Activated CD8-positive, alpha-beta memory T cell treated with anti-CD3 and anti-CD28 coated beads, Interleukin-2, amount 50 U/mL, for 48 hours (primary cell): ENCODE data around the gene UBASH3B.
A peak's percentile ranks its signal among the peaks of the same experiment; 100 is the strongest.
"Not testable (repeated sequence)": the region's sequence is repeated elsewhere in the genome, so short reads cannot be mapped to it uniquely, and the experiment has no call there.

Source experiments
- DNase-seq: peaks from one replicate; pipeline ENCODE4 v3.0.0-alpha.2; 2020

UBASH3B gene

DNA sequence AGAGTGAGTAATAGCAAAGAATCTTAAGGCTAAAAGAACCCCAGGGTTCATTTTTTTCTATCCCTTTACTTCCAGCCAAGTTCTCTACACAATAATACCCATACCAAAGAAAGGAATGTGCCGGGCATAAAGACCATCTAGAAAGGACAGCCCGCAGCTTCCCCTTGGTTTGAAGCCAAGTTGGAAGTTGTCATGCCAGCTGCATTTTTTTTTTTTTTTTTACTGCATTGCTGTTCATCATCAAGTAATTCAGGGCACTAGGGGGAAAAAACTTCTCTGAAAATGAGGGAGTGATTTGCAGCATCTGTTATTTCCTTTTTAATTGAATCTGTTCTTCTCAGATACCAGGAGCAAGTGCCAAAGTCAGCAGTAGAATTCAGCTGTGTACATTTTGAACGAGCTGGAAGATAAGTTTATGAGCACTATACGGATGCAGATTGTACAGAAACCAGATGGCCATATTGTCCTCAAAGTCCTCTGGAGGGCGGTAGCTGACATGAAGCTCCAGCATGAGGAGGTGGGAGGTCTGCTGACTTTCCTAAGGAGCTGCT is 56.4 kb downstream of the UBASH3B start:
- no peak for DNase-seq

DNA sequence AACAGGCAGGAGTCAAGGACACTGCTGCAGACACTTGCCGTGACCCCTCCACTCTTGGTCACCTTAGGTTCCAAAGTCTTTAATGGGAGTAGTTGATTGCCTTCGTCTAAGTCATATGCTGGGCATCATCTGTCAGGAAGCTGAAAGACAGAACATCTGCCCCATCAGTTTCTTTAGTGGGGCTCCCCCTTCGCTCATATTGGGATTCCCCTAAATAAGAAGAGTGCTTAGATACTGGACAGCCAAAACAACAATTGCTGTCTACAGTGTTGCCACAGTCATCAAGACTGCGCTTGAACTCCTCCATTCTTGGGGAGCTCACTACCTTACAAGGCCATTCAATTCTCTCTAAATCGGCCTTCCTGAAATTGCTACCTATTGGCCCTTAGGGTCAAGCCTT is 58.5 kb downstream of the UBASH3B start:
- DNase-seq = no peak

DNA sequence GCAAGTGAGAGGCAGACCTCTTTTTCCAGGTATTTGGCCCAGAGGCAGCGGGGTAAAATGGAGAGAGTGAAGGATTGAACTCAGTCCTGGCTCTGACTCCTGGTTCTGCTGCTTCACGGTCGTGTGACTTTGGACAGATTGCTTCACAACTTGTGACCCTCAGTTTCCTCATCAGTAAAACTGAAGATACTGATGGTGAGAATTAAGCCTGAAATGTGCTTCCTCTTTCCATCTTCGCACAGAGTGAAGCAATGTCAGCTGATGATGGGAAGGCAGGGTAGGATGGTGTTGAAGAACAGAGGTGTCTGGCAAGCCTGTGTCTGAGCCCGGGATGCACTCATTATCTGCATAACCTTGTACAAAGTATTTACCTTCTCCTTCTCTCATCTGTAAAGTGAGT is 59.0 kb downstream of the UBASH3B start:
- DNase-seq = no peak

DNA sequence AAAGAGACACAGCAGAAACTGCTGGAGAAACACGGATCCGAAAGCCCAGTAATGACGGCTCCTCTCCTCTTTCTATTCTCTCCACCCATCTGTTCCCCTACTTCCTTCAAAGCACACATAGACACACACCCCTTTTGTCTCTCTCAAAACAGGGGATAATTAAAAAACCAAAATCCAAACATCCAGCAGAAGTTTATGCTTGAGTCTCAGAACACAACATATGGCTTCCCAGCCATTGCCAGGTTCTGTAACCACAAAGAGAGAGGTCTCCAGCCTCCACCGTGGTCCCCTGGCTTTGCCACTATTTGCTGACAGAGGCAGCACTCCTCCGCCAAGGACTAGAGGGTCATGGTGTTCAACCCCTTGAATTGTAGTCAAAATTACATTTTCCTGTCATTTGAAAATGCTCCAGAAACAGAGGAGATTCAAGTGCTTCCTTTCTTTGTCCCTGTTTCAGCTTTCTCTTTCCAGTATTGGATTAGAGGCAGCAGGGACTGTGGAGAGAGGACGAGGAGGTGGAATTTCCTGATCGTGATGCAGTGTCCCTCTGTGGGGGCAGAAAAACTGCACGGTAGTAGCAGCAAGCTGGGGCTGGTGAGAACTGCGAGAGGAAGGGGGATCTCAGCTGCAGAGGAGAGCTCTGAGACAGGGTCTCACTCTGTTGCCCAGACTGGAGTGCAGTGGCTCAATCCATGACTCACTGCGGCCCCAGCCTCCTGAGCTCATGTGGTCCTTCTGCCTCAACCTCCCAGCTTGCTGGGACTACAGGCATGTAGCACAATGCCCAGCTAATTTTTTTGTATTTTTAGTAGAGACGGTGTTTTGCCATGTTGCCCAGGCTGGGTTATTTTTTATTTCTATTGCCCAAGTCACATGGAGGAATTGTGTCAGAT is 60.3 kb downstream of the UBASH3B start:
- no peak for DNase-seq

DNA sequence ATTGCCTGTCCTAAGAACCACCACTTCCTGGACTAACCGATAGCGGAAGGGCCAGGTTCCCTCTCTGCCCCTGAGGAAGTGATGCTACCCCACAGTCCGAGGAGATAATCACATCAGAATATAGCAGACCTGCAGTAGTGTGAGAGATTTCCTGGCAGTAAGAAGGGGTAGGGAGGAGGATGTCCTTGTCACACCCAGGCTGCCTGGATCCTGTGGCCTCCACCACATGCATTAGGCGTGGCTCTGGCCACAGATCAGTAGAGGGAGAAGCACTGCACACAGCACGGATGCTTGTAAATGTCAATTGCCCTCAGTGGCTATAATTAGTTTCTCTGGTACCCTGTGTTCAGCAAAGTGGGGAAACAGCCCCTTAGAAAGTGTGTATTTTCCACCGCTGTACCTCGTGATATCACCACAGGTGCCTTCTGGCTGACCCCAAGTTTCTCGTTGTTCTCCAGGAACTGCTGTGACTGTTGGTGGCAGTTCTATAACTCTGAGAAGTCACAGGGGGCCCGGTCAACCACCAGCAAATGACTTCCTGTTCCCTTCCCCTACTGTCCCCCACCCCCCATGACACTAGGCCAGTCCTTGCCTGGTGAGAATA is 61.8 kb downstream of the UBASH3B start:
- DNase-seq = peak; percentile 72

DNA sequence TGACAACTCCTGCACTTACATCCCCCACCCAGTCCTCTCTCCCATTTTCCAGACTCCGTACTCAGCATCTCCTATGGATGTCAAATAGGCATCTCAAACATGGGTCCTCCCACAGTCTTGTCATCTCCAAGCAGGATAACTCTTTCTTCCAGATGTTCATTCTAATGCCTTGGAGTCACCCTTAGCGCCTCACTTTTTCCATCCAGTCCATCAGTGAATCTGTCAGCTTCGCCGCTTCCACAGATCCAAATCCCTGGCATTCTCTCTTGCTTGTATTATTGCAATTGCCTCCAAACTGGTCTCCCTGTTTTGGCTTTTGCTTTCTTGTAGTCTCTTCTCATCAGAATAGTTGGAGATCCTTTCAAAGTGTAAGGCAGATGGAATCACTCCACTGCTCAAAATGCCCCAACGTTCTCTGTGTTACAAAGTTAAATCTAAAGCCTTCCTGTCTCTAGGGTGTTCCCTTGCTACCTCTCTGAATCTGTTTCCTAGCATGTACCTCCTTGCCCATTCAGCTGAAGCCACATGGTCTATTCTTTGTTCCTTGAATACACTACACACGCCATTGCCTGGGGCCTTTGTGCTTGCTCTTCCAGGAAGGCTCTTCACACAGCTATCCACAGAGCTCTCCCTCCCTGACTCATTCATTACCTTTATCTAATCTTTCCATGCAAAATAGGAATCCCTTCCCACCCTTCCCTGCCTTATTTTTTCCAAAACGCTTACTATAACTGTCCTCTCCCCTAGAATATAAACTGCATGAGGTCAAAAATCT is 64.8 kb downstream of the UBASH3B start:
- no peak for DNase-seq

DNA sequence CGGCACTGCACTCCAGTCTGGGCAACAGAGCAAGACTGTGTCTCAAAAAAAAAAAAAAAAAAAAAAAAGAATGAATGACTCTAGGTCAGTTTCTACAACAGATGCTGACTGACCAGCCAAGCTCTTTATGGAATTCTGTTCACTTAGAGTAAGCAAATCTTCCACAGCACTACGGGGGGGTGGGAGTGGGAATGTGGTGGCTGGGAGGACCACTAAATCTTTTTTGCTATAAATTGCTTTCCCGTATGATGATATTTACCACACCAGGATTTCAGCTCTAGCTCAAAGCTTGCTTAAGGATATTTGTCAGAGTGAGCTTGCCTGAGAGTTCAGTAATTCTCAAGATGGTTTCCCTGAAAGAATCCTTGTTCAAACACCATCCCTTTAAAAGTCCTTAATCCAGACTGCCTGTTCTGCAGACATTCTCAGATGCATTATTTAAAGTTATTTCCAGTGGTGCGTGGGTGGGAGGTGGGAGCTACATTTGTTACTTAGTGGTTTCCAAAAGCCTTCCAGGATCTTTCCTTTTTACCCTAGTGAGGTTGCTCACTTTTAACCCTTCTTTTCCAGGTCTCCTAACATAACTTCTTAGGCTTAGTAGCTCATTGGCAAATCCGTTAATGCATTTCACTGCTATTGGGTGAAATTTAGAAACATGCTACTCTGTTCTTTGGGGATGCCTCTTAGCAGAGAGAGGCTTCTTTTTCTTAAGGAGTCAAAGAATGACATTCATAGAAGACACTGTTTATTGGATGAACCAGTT is 65.9 kb downstream of the UBASH3B start:
- no peak for DNase-seq

DNA sequence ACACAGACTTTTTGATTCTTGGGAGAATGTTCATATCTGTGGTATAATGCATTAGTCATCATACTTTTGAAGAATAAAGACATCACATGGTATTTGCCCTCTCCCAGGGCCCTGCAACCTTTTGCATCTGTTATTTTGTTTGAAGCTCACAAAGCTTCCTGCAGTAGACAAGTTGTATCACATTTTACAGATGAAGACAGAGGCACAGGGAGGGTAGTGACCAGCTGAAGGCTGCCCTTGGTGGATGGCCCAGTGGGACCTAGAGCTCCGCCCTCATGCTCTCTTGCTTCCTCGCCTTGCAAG is 66.4 kb downstream of the UBASH3B start:
- DNase-seq = no peak

DNA sequence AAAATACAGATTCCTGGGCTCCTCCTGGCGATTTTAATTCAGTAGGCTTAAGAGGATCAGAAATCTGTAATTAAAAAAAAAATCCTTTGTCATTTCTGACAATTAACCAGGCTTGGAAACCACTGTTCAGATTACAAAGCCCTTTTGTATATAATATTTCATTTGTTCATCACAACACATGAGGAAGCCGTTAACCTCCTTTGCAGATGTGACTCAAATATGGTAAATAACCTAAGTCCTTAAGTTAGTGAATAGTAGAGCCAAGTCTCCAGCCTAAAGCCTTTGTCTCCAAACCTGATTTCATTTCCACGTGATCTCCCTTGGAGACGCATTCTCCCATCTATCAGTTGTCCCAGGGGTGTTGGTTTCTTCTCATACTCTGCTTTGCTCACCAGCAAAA is 67.6 kb downstream of the UBASH3B start:
- no peak for DNase-seq

DNA sequence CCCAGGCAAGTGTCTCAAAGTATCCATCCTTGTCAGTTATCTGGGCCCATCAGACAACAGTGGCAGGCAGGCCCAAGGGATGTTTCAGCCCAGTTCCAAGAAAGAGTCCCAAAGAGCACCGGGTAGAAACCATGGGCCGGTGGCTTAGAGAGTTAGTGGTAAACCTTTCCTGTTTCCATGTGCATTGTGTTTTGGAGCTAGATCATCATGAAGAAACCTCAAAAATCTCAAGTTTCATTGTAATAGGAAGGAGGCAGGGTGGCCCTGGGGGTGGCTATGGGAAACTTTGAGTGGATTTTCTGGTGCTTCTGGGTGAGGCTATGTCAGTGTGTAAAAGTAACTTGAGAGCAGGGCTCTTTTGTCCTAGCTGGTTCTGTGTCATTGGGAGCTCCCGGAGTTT is 68.1 kb downstream of the UBASH3B start:
- no peak for DNase-seq

DNA sequence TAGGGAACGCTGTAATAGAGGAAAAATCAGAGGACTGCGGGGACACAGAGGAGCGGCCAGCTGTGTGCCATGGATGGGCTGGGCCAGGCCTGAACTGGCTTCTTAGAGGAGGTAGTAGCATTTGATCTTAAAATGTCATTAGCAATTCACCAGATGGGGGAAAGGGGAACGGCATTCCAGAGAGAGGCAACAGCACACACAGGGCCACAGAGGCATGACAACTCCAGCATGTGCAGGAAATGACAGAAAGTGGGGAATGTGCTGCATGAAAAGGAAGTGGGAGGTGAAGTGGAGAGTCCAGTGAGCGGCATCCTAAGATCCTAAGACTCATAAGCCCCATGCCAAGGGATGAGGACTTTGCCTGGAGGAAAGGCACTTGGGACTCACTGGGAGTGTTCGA is 69.0 kb downstream of the UBASH3B start:
- DNase-seq = no peak

DNA sequence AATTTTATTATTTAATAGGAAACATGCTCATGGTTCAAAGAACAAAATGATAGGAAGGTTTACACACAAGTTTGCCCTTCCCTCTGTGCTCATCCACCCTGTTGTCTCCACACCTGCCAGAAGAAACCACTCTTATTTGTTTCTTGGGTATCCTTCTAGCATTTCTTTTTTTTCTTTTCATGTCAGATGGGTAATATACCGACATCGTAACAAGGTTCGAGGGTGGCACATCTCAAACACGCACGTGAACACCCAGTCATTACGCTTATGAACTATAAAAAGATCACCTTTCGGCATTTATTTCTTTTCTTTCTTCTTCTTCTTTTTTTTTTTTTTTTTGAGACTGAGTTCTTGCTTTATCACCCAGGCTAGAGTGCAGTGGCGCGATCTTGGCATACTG is 70.5 kb downstream of the UBASH3B start:
- DNase-seq = no peak

DNA sequence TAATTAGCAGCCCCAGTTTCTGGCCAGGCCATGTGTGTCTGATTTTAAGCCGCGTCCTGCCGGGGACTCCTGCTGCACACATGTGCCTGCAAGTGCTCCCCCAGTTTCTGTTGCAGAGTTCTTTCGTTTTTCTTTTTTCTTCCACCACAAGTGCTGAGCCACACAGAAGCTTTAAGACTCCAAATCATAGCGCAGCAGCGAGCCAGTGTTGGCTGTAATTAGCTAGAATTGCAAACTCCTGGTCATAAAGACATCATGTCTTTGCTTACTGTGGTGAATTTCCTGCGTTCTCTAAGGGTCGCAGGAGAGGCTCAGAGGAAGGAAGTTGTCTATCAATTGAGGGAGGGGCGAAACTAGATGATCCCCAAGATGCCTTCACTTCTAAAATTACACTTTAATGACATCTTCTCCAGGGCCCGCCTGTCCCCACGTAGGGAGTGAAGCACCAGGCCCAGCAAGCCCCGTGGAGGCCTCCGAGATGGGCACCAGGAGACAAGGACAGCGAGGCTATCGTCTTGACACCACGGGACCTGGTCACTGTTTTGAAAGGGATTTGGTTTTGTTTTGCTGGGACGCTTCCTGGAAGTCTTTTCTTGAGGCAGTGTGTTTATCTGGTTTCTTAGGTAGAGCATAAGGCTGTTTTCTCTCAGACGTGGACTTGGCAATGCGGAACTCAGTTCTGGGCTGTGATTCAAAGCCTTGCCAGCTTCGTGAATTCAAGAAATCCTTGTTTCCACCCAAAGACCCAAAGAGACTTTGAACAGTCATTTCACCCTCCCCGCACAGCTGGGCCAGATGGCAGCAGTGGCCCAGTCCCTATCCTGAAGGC is 71.8 kb downstream of the UBASH3B start:
- DNase-seq = no peak

DNA sequence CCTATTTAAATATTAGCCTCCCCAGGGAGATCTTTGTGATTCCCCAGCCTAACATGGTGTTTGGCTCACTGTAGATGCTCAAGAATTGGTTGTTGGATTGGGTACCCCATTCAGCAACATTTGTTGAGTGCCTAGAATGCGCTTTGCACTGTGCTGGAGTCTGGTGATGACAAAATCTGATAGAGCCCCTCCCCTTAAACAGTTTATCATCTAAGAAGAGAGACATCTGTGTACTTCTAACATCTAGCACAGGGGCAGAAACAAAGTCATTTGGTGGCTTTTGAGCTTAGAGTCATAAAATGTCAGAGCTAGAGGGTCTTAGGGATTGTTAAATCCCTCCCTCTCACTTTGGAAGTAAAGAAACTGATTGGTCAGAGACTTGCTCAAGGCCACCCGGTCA is 73.0 kb downstream of the UBASH3B start:
- DNase-seq = no peak

DNA sequence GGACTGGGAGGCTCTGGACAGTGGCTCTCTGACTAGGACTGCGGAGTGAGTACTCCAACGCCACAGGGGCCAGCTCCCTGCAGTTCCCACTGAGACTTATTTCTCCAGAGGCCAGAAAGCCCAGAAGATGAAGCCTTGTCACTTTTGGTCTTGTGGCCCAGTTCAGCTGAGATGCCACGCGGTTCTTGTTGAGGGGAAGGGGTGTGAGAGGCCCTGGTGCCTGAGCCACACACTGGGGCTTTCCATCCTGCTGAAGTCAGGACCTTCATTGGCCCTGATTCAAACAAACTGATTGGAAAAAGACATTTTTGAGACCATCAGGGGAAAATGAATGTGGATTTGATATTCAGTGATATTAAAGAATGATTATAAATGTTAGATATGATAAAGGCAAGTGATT is 73.6 kb downstream of the UBASH3B start:
- DNase-seq = no peak

DNA sequence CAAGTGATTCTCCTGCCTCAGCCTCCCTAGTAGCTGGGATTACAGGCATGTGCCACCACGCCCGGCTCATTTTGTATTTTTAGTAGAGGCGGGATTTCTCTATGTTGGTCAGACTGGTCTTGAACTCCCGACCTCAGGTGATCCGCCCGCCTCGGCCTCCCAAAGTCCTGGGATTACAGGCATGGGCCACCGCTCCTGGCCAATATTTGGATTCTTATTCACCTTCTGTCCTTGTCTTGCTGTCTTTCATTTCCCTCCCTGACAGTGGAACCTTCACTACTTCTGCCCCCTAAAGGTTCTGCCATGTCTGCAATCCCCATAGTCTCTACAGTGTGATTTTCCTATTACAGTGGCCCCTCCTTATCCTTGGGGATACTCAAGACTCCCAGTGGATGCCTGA is 75.2 kb downstream of the UBASH3B start:
- not testable (repeated sequence) for DNase-seq

DNA sequence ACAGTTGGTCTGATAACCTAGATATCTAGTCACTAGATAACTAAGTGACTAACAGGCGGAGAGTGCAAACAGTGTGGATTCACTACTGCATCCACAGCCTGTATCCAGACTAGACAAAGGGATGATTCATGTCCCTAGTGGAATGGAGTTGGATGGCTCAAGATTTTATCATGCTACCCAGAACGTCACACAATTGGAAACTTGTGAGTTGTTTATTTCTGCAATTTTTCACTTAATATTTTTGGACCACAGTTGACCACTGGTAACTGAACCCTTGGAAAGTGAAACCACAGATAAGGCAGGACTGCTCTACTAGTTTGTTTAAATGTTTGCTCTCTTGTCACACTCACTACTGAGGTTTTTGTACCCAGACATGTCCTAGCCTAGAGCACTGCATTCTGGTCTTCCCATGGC is 76.0 kb downstream of the UBASH3B start:
- no peak for DNase-seq

DNA sequence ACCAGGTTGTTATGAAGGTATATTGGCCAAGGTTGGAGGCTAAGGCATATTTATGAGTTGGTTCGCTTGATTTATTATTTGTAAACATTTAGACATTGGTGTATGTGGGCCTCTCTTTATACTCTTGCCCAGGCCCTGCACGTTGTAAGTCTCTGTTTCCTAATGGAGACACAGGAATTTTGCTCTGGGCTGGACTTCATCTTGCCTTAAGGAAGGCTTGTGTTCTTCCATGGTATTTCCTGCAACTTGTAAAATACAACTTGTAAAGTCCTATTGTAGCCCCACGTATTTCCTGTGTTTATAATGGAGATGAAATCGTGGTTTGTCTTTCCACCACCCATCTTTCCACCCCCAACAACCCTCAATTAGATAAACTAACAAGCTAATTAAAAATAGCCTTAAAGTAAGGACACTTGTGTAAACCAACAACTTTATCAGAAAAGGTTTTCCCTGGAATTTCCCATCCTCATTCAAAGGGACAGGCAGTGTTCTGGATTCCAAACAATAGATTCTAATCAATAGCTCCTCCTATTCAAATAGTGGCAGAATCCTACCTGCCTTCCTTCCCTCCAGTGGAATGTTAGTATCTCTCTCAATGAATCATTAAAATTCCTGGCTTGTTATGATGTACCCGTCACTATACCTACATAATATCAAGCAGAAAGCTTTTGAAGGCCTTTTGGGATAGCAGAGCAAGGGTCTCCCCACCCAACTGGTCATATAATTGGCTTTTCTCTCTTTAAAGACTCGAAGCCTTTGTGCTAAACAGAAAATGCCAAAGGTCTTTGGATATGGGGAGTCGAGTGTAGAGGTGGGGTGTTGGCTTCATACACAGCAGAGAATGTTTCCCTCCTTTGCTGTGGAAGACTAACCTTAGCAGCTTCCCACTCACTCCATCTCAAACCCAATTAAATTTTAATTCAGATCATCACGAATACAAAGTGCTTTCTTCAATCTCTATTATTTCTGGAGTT is 77.1 kb downstream of the UBASH3B start:
- no peak for DNase-seq

DNA sequence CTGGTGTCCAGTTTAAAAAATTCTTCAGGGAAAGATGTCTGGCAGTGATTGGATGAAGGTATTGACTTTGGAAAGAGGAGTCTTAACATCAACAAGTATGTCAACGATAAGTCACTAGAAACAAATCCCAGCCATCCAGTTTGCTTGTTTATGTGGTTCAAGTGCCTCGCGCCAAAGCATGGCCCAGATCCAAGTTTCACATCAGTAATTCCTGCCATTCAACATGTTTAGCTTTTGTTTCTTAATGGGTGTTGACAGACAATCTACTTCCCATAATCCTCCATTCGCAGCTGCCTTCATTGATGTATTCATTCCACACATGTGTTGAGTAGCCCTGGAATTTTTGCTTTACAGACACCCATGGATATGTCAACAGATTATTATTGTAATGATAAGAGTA is 77.8 kb downstream of the UBASH3B start:
- no peak for DNase-seq

DNA sequence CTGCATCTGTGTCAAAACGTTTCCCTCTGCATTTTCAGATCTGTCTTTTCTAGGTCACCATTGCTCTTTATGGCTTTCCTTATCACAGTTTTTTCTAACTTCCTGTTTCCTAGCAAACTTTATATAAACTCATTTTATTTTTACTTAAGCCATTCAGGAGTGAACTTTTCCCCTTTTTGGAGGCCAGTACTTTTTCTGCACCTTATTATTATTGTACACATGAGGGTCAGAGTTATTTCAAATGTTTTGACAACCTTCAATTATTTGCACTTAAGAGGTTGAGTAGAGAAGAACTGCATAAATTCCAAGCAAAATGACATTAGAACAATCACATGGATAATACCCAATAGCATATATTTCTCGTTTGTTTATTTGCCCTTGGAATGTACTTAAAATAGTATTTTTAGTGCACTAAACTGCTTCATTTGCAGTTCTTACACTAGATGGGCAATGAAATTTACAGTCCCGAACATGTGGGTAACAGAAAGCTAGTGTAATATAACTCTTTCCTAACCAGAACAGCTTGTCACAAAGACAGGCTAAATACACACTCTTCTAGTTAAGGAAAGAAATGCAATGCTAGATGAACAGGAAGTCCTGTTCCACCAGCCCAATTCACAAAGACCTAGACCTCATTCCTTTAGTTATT is 79.5 kb downstream of the UBASH3B start:
- DNase-seq = no peak
